Pancreas (tissue), 10 donors: ENCODE data around the gene C11orf21. TPM values are rescaled to one million over a fixed set of nuclear protein-coding genes. Genes with fewer than 3 reads are reported as not detected.

ENCODE experiments used
- ATAC-seq, 4 donors: fragments of 200-7000 bp; cut with Tn5 transposase; one replicate each; pipeline versions ENCODE4 v1.8.0 to v1.9.1; 2020; ENCODE audit warnings: mild to moderate bottlenecking in 4 of 4, moderate library complexity in 4 of 4
- DNase-seq, 6 donors: peaks; one replicate each; pipeline ENCODE4 v3.0.0-alpha.2; 2020
- FAIRE-seq: peaks from 2 replicates; lab custom pipeline; 2012; peaks lifted over from hg19 to GRCh38; lab: Jason Lieb, UNC
- H3K27ac ChIP-seq, 4 donors: fragments of 200-600 bp; sonication (generic); 1 replicate in 3 of 4; 2 replicates in 1 of 4; pipeline versions ENCODE4 v1.5.0 to v1.8.0; 2020
- H3K27me3 ChIP-seq, 4 donors: fragments of 200-600 bp; one replicate each; pipeline ENCODE4 v1.8.0; 2021
- H3K36me3 ChIP-seq, 3 donors: fragments of 200-600 bp; sonication (generic) in 1 of 3; one replicate each; pipeline versions ENCODE4 v1.5.0 to v1.8.0; 2020 to 2021
- H3K4me1 ChIP-seq, 3 donors: fragments of 200-600 bp; one replicate each; pipeline ENCODE4 v1.8.0; 2021
- H3K4me3 ChIP-seq, 4 donors: fragments of 200-600 bp; sonication (generic) in 2 of 4; one replicate each; pipeline versions ENCODE4 v1.5.0 to v1.8.0; 2020 to 2021
- H3K9me3 ChIP-seq, 4 donors: fragments of 200-600 bp; one replicate each; pipeline ENCODE4 v1.8.0; 2021
- WGBS, 2 donors: extraction: QIAGEN DNeasy Blood & Tissue Kit; methylation state at CpG; one replicate each; pipeline ENCODE4 v1.1.7; 2013; 5-methylcytosine and 5-hydroxymethylcytosine counted together
- intact Hi-C, 3 donors: fragments of 100-400 bp; cut with DNase I; formaldehyde crosslinking; loops; one replicate each; pipeline versions ENCODE4 v1.11.1 to v1.14.2; 2022
- polyA plus RNA-seq, 2 donors: library from polyadenylated mRNA; stranded (reverse); fragments of 200-250 nt; gene quantifications; one replicate each; pipeline ENCODE4 v1.2.3, GENCODE V29; 2013
- total RNA-seq, 6 donors: library from RNA; stranded (reverse); fragmentation: NEBNext Ultra II Directional in 4 of 6; extraction: Animal tissue kit (Norgen Biotek cat#: 25700) in 4 of 6; gene quantifications; one replicate each; pipeline versions ENCODE4 v1.2.1 to v1.2.4, GENCODE V29; 2021 to 2023
- TF ChIP-seq, protein P1 (sequence below), 4 donors: fragments of 200-600 bp; sonication (generic) in 3 of 4; IDR thresholded peaks; one replicate each; pipeline versions ENCODE4 v1.5.0 to v1.8.0; 2021; ENCODE audit warnings: antibody characterized with exemption in 4 of 4
- donor health status: healthy with polysubstance abuse.
- donor health status: DM: no; HTN: no; CAD: no; lungs with moderate emphysema.
- donor health status: DM: no; HTN: no; CAD: no.
- donor health status: control.
- donor health status: control.
- donor health status: Bipolar disorder and iron deficiency.
- donor health status: DM: yes; HTN: yes; CAD: no.
- donor health status: DM: no; HTN: no; CAD: no.
- donor health status: DM: no; HTN: no; CAD: no.
- donor health status: DM: yes; HTN: yes; CAD: no.

Gene C11orf21
- total and polyA plus RNA-seq, 8 donors, result 0.04 to 0.80 (median 0.22) TPM

DNA sequence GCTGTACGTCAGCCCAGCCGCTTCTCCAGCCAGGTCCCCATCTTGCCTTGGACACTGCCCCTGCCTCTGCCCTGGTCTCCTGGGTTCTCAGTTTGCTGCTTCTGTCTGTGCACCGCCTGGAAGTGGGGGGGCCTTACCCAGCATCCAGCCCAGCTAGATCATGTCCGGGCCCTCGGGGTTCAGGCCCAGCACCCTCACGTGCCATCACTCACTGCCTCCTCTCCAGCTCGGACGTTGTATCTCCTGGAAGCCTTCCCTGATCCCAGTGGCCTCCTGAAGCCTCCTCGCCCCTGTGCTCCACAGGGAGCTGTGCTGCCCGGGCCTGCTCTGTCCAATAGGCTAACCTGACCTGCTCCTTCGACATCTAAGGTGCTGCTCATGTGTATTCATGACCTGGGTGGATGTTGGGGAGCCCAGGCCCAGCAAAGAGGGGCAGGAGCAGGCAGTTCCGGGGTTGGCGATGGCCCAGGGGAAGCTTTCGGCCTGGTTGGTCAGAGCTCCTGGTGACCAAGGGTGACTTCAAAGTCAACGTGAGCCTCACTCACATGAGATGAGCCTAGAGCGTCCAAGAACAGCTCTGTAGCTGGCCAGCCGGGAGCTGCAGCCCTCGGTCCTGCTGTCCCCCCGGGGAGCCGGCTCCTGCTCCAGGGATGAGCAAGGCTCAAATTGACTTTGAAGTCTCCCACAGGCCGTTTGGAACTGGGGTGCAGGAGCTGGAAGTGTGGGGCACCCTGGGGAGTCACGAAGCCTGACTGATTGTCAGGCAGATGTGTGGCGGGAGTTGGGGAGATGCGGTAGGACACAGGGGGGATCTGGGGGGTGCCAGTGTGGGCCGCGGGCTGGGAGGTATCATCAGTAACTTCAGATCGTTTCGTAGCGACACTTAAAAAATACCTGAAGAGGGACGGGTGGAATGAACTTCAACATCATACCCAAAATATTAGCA lies 26.1 kb downstream of the C11orf21 start:
- H3K9me3 ChIP-seq, result no peaks in the 10 kb centered on the region
- ATAC-seq (no peak), FAIRE-seq (no peak), DNase-seq (peak in 1 of 6 donors; percentile 34)
- H3K27me3 ChIP-seq, result peaks cover 0 to 4% (median 1%) of the 10 kb centered on the region in 4 donors
- H3K4me3 ChIP-seq, result no peak overlapping the region
- TF ChIP-seq, protein P1, sequence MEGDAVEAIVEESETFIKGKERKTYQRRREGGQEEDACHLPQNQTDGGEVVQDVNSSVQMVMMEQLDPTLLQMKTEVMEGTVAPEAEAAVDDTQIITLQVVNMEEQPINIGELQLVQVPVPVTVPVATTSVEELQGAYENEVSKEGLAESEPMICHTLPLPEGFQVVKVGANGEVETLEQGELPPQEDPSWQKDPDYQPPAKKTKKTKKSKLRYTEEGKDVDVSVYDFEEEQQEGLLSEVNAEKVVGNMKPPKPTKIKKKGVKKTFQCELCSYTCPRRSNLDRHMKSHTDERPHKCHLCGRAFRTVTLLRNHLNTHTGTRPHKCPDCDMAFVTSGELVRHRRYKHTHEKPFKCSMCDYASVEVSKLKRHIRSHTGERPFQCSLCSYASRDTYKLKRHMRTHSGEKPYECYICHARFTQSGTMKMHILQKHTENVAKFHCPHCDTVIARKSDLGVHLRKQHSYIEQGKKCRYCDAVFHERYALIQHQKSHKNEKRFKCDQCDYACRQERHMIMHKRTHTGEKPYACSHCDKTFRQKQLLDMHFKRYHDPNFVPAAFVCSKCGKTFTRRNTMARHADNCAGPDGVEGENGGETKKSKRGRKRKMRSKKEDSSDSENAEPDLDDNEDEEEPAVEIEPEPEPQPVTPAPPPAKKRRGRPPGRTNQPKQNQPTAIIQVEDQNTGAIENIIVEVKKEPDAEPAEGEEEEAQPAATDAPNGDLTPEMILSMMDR (IDR thresholded peaks at IDR 0.05), result no peak
- no peak overlapping the region for H3K27ac ChIP-seq
- 83 to 88% methylated on average over 30 of the region's 30 CpGs for WGBS, 2 donors
- no peaks in the 10 kb centered on the region for H3K4me1 ChIP-seq
- no peaks in the 10 kb centered on the region for H3K36me3 ChIP-seq
- intact Hi-C loops, result no loop called here

DNA sequence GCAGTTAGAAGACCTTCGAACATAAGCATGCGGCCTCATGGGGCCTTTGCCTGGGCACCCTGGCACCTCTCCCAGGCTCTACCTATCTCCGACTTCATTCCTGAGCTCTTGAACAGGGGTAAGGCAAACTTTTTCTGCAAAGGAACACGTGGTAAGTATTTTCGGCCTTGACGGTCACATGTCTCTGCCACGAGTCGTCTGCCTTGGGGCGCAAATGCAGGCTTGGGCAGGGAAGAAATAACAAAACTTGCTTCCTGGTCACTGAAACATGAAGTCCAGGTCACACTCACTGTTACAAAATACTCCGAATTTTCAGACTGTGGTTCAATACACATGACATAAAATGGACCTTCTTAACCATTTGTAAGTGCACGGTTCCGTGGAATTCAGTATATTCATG lies 27.9 kb downstream of the C11orf21 start:
- no peak for FAIRE-seq
- WGBS, 2 donors, result 48 to 52% methylated on average over 12 of the region's 12 CpGs
- peaks cover 0 to 9% (median 3%) of the 10 kb centered on the region in 4 donors for H3K27me3 ChIP-seq
- H3K4me3 ChIP-seq, result no peak overlapping the region
- no peaks in the 10 kb centered on the region for H3K36me3 ChIP-seq
- TF ChIP-seq, protein P1 (IDR thresholded peaks at IDR 0.05), result no peak
- intact Hi-C loops, result no loop called here
- no peak overlapping the region for H3K27ac ChIP-seq
- H3K4me1 ChIP-seq, result peaks cover 0 to 3% (median 0%) of the 10 kb centered on the region in 3 donors
- peak in 1 of 6 donors; percentile 22 for DNase-seq
- no peaks in the 10 kb centered on the region for H3K9me3 ChIP-seq
- no peak for ATAC-seq

DNA sequence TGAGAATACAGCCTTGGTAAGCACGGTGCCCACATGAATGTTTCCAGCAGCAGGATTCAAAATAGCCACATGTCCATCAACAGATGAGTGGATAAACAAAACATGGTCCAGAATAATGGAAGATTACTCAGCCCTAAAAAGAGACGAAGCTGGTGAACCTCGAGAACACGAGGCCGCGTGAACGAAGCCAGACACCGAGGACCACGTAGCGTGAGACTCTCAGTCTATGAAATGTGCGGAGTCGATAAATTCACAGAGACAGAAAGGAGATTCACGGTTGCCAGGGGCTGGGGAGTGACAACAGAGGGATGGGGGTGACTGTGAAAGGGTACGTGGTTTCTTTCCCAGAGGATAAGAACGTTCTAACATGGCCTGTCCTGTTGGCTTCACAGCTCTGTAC lies 28.4 kb downstream of the C11orf21 start:
- Histone ChIP-seq H3K27ac (no peak overlapping the region), H3K4me1 (peaks cover 0 to 3% (median 0%) of the 10 kb centered on the region in 3 donors), H3K27me3 (peaks cover 0 to 9% (median 3%) of the 10 kb centered on the region in 4 donors), H3K36me3 (no peaks in the 10 kb centered on the region), H3K4me3 (no peak overlapping the region), H3K9me3 (no peaks in the 10 kb centered on the region)
- WGBS, 2 donors, result 83 to 85% methylated on average over 15 of the region's 15 CpGs
- TF ChIP-seq, protein P1 (IDR thresholded peaks at IDR 0.05), result no peak
- DNase-seq, result no peak
- intact Hi-C loops, result no loop called here
- ATAC-seq, result no peak
- FAIRE-seq, result no peak

DNA sequence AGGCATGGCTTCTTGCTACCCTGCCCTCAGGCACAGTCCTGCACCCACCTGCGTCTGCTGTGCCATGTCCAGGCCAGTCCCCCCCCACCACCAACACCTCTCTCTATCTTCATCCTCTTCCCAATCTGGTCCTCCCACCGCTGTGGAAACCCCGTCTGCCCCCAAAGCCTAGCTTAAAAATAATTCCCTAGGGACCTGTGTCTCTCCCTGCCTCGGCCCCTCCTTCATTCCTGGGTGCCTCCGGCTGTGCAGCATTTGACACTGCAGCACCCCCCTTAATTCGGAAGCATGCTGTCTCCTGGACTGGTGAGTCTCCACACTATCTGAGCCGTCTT lies 28.8 kb downstream of the C11orf21 start:
- ATAC-seq (no peak), DNase-seq (no peak), FAIRE-seq (no peak)
- TF ChIP-seq, protein P1 (IDR thresholded peaks at IDR 0.05), result no peak
- Histone ChIP-seq H3K36me3 (no peaks in the 10 kb centered on the region), H3K4me3 (no peak overlapping the region), H3K27me3 (peaks cover 0 to 9% (median 3%) of the 10 kb centered on the region in 4 donors), H3K4me1 (peaks cover 0 to 3% (median 0%) of the 10 kb centered on the region in 3 donors), H3K27ac (no peak overlapping the region), H3K9me3 (no peaks in the 10 kb centered on the region)
- WGBS, 2 donors, result 74 to 85% methylated on average over 7 of the region's 7 CpGs
- intact Hi-C loops, result no loop called here
